IMR-90 (cell line): Measurements from ENCODE around the gene KLHL6.

Experiments
- BHLHE40 ChIP-seq: fragments of 150-350 bp; IDR thresholded peaks from 2 replicates; pipeline ENCODE4 v1.6.1; 2016; ENCODE audit warnings: mild to moderate bottlenecking, low read depth, low read length
- CEBPB ChIP-seq: IDR thresholded peaks from 2 replicates; pipeline ENCODE4 v1.6.1; 2012; ENCODE audit warnings: low read depth, low read length, improper control_type of control experiment
- FOS ChIP-seq: fragments of 150-350 bp; IDR thresholded peaks from 2 replicates; pipeline ENCODE4 v1.6.1; 2016; ENCODE audit warnings: low read depth, low read length
- MAFK ChIP-seq: IDR thresholded peaks from 2 replicates; pipeline ENCODE4 v1.6.1; 2012; ENCODE audit warnings: low read depth, low read length, improper control_type of control experiment
- MAZ ChIP-seq: IDR thresholded peaks from 2 replicates; pipeline ENCODE4 v1.6.1; 2012; ENCODE audit warnings: low read depth, mild to moderate bottlenecking, low read length, improper control_type of control experiment, moderate library complexity, borderline replicate concordance
- MXI1 ChIP-seq: IDR thresholded peaks from 2 replicates; pipeline ENCODE4 v1.6.1; 2012; ENCODE audit warnings: low read depth, mild to moderate bottlenecking, low read length, moderate library complexity, borderline replicate concordance
- POLR2A ChIP-seq: IDR thresholded peaks from 2 replicates; pipeline ENCODE4 v1.6.1; 2012; ENCODE audit warnings: mild to moderate bottlenecking, low read depth, low read length
- RAD21 ChIP-seq: IDR thresholded peaks from 2 replicates; pipeline ENCODE4 v1.6.1; 2012; ENCODE audit warnings: low read length, improper control_type of control experiment
- RCOR1 ChIP-seq: IDR thresholded peaks from 2 replicates; pipeline ENCODE4 v1.6.1; 2012; ENCODE audit warnings: mild to moderate bottlenecking, low read length, improper control_type of control experiment; ENCODE audit not compliant: insufficient replicate concordance
- RFX5 ChIP-seq: IDR thresholded peaks from 2 replicates; pipeline ENCODE4 v1.8.0; 2012; ENCODE audit warnings: low read depth, mild to moderate bottlenecking, low read length, moderate library complexity
- SMC3 ChIP-seq: fragments of 150-350 bp; IDR thresholded peaks from 2 replicates; pipeline ENCODE4 v1.6.1; 2016; ENCODE audit warnings: low read depth, mild to moderate bottlenecking, antibody characterized with exemption, low read length, moderate library complexity
- TF ChIP-seq, protein P1 (sequence below): conservative IDR thresholded peaks from 2 replicates; pipeline ENCODE4 v1.5.1; 2012; ENCODE audit warnings: mild to moderate bottlenecking, low read depth, low read length, improper control_type of control experiment
- TF ChIP-seq, protein P2 (sequence below): fragments of 150-350 bp; IDR thresholded peaks from 2 replicates; pipeline ENCODE4 v1.6.1; 2017; ENCODE audit warnings: mild to moderate bottlenecking, antibody characterized with exemption, low read length, low read depth
- TF ChIP-seq, protein P3 (sequence below): fragments of 150-350 bp; IDR thresholded peaks from 2 replicates; pipeline ENCODE4 v1.6.1; 2016; ENCODE audit warnings: low read depth, mild to moderate bottlenecking, low read length, moderate library complexity, borderline replicate concordance

DNA sequence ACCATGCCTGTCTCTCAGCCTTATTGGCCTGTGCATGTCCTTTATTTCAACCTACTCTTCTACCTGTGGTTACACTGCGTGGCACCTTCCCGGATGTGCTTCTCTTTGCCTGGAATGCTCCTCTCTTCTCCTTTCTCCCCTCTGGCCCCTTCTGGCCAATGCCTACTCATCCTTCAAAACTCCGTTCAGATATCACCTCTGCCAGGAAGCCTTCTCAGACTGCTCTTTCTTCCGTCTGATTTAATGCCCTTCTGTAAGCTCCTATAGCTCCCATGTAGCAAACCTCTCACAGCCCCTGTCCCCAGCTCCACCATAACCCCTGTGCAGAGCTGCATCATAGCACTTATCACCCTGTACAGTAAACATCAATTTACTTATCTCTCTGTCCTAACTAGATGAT, 13.2 kb downstream of the KLHL6 start:
- TF ChIP-seq RAD21 (no peak), SMC3 (no peak), POLR2A (no peak), BHLHE40 (no peak), CEBPB (no peak), RFX5 (no peak), MXI1 (no peak), RCOR1 (no peak), MAZ (no peak), MAFK (no peak), FOS (no peak)
- TF ChIP-seq, protein P1, sequence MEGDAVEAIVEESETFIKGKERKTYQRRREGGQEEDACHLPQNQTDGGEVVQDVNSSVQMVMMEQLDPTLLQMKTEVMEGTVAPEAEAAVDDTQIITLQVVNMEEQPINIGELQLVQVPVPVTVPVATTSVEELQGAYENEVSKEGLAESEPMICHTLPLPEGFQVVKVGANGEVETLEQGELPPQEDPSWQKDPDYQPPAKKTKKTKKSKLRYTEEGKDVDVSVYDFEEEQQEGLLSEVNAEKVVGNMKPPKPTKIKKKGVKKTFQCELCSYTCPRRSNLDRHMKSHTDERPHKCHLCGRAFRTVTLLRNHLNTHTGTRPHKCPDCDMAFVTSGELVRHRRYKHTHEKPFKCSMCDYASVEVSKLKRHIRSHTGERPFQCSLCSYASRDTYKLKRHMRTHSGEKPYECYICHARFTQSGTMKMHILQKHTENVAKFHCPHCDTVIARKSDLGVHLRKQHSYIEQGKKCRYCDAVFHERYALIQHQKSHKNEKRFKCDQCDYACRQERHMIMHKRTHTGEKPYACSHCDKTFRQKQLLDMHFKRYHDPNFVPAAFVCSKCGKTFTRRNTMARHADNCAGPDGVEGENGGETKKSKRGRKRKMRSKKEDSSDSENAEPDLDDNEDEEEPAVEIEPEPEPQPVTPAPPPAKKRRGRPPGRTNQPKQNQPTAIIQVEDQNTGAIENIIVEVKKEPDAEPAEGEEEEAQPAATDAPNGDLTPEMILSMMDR: no peak
- TF ChIP-seq, protein P2, sequence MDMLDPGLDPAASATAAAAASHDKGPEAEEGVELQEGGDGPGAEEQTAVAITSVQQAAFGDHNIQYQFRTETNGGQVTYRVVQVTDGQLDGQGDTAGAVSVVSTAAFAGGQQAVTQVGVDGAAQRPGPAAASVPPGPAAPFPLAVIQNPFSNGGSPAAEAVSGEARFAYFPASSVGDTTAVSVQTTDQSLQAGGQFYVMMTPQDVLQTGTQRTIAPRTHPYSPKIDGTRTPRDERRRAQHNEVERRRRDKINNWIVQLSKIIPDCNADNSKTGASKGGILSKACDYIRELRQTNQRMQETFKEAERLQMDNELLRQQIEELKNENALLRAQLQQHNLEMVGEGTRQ: no peak
- TF ChIP-seq, protein P3, sequence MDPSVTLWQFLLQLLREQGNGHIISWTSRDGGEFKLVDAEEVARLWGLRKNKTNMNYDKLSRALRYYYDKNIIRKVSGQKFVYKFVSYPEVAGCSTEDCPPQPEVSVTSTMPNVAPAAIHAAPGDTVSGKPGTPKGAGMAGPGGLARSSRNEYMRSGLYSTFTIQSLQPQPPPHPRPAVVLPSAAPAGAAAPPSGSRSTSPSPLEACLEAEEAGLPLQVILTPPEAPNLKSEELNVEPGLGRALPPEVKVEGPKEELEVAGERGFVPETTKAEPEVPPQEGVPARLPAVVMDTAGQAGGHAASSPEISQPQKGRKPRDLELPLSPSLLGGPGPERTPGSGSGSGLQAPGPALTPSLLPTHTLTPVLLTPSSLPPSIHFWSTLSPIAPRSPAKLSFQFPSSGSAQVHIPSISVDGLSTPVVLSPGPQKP: no peak
